Esophagus squamous epithelium (tissue), 4 donors: ENCODE measurements around the gene RGS7.

Source experiments
- CTCF ChIP-seq, 6 experiments: fragments of 450-650 bp in 4 of 6; fragments of 200-600 bp in 2 of 6; sonication (generic) in 2 of 6; IDR thresholded peaks; one replicate each; pipeline ENCODE4 v1.5.1; 2016 to 2019; ENCODE audit warnings: antibody characterized with exemption in 6 of 6, mild to moderate bottlenecking in 4 of 6, moderate library complexity in 4 of 6
- POLR2A ChIP-seq, 4 donors: fragments of 450-650 bp; IDR thresholded peaks; one replicate each; pipeline ENCODE4 v1.6.1; 2017; ENCODE audit warnings: antibody characterized with exemption in 4 of 4, mild to moderate bottlenecking in 4 of 4, moderate library complexity in 3 of 4

- TF ChIP-seq POLR2A (IDR thresholded peaks at IDR 0.05) (no peak), CTCF (IDR thresholded peaks at IDR 0.05) (no peak)
These were observed 383.1 kb downstream of the RGS7 start for GRCh38 chr1:240973875-240974274.
